Ishikawa (cell line): ENCODE results near the gene PRDM1.

Source experiments
- EGR1 ChIP-seq: IDR thresholded peaks from 2 replicates; pipeline ENCODE4 v1.6.1; 2012
- EP300 ChIP-seq: IDR thresholded peaks from 2 replicates; pipeline ENCODE4 v1.6.1; 2012; ENCODE audit warnings: borderline replicate concordance
- NFIC ChIP-seq: IDR thresholded peaks from 2 replicates; pipeline ENCODE4 v1.6.1; 2012
- RAD21 ChIP-seq: IDR thresholded peaks from 2 replicates; pipeline ENCODE4 v1.6.1; 2012; ENCODE audit warnings: low read depth
- ZBTB7A ChIP-seq: IDR thresholded peaks from 2 replicates; pipeline ENCODE4 v1.6.1; 2012; ENCODE audit warnings: low read depth

GRCh38 chr6:106102034-106102433, 15.9 kb downstream of the PRDM1 start:
- TF ChIP-seq EGR1 (no peak), EP300 (no peak), NFIC (no peak), ZBTB7A (no peak), RAD21 (no peak)
